Pulmonary artery endothelial cell (primary cell): ENCODE measurements around the gene ETS1. TPM values are rescaled to one million over a fixed set of nuclear protein-coding genes. Genes with fewer than 3 reads are reported as not detected.

ENCODE experiments used
- DNase-seq: peaks from one replicate; pipeline ENCODE4 v3.0.0-alpha.2; 2011; ENCODE audit warnings: low read depth, low spot score
- total RNA-seq: library from RNA; depleted of rRNA; stranded (reverse); fragments of >200 nt; gene quantifications from 2 replicates; pipeline ENCODE4 v1.2.3, GENCODE V29; 2014

ETS1 gene
- total RNA-seq, 1 donor from 2014 or later, result 89.8 TPM

DNA sequence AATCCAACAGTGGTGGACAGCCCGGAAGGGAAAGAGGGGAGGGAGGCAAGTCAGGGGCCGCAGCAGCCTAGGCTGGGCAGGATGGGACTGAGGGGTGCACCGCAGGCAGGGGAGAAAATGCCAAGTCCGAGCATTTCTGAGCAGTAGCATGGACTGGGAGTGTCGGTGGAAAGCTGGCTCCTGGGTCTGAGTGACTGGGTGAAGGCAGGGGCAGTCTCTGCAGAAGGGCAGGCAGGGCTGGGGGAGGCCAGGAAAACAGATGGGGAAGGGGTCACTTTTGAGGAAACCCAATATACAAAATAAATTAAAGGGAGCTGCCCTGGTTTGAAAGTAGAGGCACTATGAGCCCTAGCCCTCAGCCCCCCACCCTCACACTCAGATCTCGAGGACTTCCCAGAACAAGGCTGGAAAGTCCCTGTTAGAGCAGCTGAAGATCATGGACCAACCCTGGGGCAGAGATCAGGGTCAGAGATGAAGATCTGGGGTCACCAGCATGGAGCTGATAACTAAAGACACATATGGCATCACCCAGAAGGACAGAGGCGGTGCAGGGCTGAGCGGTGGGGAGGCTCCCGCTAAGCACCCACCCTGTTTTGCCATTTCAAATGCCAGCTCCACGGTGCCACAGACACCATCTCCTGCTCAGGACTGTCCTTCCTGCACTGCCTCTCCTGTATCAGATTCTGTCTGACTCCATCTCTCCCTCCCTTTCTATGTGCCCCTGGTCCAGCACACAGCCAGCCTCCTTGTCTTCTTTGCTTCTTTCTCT, 32.4 kb upstream of the ETS1 start:
- no peak for DNase-seq

DNA sequence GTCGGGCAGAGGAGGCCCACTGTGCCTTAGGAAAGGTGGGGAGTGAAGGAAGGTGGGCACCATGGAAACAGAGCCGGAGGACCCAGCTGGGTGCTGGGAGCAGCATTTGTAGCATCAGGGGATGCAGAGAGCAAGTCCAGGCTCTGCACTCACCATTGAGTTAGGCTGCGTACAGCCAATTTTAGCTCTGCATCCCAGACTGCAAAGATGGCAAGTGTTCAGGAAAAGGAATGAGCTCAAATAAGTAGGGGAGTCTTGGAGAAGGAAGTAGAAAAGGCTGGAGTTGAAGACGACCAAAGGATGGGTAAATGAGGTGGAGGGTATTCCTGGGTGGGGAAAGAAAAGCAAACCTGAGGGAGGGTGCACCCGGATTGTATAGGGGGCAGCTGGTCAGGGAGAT, 31.6 kb upstream of the ETS1 start:
- DNase-seq, result no peak

DNA sequence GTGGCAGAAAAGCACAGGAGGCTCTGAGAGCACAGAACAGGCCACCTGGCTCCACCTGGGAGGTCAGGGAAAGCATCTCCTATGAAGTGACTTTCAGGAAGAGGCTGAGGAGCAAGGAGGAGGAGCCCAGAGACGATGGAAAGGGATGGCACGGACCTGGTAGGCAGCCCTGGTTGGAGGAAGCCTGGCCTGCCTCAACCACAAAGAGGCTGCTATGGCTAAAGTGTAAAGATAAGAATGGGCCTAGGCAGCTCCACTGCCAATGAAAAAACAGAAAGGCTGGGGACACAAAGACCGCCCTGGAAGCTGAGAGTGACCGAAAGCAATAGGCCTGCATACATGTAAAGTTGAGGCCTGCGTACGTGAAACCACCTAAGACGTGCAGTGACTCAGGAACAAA, 31.2 kb upstream of the ETS1 start:
- DNase-seq, result no peak

DNA sequence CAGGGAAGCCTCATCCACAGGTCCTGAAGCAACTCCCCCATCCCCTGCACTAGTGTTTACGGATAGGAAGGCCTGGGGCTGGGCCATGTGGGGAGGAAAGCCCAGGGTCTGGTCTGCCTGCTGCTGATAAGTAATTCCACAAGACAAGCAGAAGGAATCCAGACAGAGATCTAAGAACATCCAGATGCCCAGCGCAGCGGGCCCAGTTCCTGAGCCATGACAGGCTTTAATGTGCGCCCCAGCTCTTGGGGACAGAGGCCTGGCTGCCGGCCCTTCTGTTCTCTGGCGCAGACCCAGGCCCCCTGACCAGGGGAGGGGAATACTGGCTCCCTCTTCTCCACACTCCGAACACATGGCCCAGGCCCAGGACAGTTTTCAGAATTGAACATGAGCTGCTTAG, 28.8 kb upstream of the ETS1 start:
- no peak for DNase-seq

DNA sequence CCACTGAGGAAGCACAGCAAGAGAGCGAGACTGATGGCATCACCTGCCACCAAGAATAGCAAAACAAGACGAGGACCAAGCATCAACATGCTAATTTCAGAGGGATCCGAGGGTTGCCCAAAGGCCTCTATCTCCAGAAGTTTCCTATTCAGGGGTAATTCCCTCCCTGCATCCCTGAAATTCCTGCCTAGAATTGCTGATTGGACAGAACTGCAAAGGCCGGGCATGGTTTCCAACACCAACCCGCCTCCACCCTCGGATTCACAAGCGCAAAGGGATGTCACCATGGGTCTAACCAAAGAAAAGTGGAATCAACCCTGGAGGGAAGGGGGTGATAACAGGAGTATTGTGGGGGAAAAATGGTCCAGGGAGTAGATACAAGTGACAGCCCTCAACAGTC, 28.3 kb upstream of the ETS1 start:
- no peak for DNase-seq

DNA sequence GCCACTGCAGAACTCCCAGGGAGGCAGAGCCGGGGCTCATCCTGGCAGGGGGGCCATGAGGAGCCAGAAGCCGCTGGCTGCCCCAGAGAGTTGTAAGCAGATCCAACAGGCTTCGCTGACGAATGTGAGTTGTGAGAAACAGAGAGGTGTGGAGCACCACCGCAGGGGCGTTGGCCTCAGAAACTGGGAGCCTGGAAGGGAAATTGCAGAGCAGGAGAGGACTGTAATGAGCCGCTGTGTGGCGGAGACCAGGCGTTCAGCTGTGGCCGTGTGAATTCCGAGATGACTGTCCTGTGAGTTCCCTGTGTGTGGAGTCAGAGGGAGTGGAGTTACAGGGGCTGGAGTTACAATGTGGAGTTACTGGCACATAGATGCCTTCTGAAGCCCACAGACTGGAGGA, 27.7 kb upstream of the ETS1 start:
- DNase-seq, result no peak

DNA sequence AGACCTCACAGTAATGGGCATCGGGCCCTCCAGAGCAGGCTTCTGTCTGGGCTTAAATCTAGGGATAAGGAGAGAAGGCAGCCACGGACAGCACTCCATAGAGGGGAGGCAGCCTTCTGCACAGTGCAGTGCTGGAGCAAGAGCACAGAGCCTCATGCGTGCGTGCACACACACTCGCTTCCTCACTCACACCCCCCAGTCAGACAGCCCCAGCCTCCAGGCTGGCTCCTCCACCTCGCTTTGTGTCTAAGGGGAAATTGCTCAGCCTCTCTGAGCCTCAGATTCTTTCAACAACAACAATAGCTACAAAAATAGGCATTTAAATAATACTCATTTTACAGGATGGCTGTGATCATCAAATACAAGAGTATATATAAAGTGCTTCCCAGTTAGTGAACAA, 26.7 kb upstream of the ETS1 start:
- DNase-seq, result no peak

DNA sequence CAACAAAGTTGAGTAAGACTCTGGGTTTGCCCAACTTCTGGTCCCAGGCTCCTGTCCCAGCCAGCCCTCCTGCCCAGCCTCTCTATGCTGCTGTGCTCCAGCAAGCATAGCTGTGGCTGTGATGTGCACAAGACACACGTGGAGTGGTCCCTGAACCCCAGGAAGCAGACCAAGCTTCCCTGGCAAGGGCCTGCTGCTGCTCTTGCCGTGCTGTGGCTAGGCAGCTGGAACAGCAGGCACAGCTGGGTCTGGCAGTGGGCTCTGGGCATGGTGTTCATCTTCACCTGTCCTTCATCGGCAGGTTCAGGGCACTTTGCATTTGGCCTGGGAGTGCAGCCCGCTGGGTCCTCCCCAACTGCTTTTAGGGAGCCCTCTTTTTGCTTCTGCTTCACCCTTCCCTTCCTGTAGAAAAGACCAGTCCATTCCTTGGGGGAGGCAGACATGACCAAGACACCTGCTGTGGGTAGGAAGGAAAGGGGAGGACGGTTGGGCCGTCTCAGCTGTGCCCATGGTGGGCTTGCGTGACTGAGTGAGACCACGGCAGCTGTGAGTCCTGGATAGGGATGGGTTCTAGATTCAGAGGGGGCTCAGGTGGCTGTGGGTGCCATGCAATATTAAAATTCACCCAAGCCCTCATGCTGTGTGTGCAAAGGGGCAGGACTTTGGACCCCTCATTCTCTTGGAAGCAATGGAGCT, 26.1 kb upstream of the ETS1 start:
- no peak for DNase-seq

DNA sequence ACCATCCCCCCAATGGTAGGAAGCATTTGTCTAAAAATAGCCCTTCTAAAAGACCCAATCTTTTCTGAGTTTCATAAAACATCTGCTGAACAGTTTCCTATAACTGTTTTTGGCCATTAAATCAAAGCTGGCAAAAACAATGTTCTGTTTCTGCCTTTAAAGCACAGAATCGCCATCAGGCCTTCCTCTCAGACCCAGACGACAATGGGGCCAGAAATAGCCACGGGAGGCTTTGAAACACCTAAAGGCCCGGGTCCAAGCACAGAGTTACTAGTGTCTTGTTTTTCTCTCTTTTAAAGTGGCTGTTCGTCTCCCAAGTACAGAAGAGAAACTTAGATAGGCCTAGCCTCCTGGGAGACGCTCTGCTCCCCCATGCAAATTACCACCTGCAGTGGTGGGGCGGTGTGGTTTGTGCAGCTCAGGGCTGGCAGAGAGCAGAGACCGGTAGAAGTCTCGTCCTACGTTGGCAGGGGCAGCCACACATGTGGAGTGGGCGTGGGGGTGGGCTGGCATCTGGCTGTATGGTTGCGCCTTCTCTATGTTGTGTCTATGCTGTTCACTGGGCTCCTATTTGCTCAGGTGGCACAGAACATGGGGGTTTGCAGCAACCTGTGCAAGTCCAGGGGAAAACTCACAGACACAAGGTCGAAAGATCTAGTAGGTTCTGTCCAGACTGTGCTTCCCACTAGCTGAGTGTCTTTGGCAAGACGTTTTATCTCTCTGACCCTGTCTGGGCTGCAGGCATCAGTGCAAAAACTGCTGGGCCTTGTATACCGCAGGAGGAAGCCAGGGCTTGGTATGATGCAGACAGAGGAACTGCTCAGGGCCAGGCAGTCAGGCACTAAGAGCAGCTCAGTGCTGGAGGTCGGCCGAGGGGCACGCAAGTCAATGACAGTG, 23.6 kb upstream of the ETS1 start:
- DNase-seq, result no peak

DNA sequence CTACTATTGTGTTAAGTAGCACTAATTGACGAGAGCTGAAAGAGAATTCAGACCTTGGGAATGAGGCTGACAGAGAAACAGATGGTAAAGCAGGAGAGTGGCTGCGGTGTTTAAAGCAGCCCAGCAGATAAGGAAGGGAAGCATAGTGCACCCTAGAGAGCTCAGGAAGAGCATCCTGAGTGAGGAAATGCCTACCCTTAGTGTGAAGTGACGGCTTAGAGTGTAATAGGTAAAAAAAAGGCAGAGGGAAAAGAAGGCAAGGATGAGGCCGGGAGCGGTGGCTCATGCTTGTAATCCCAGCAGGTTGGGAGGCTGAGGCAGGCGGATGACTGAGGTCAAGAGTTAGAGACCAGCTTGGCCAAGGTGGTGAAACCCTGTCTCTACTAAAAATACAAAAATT, 22.4 kb upstream of the ETS1 start:
- no peak for DNase-seq

DNA sequence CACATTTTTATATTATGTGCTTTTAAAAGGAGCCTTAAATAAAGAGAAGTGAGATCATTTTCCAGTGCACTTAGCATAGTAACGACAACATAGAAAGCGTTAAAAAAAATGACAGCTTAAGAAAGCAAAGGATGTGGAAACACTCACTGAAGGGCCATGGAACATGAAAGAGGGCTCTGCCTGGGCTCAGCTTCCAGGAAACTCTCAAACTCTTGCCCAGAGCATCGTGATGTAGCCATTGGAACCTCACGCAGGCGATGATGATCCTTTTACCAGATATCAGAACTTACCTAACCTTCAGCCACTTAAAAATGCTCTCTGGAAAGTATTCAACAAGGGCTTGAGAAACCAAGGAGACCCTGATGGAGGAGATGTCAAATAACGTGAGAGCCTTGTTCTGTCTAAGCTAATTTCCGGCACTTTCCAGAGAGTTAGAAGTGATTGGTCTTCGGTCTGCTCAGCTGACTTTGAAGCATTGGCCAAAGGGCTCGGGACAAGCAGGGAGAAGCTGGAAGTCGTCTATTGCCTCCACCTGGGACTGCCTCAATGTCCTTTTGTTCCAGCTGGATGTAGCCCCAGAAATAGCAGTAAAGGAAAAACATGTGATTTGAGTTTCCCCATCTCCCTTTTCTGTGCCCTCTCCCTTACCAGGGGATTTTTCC, 21.5 kb upstream of the ETS1 start:
- no peak for DNase-seq

DNA sequence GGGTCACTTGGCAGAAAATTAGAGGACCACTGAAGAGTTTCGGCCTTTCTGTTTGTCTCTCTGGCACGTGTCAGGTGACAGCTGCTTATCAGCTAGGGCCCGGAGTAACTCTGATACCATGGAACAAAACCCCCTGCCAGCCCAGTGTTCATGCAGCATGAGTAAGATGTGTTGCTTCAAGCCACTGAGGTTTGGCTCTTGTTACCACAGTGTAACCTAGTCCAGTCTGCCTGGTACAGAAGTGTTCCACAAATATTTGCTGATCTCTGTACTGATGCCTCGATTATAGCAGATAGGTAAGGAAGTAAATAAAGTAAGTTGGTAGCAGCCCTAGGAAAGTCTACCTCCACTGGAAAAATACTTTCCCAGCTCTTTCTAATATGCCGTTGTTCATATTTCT, 20.5 kb upstream of the ETS1 start:
- no peak for DNase-seq

DNA sequence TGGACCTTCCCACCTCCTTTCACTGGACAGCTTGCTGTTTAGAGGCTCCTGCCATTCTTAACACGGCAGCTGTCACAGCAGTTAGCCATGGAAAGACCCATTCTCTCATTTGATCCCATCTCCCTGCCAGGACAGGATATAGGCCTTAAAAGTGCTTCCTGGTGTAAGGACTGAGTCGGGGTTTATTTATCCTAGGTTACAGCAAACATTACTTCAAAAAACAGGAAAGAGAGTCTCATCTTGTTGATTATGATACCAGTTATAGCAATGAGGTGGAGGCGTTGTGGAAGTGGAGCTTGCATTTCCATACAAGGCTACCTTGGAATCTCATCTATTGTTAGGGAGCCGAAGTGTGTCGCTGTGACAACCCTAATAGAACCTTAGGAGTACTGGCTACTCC, 17.4 kb upstream of the ETS1 start:
- DNase-seq, result no peak

DNA sequence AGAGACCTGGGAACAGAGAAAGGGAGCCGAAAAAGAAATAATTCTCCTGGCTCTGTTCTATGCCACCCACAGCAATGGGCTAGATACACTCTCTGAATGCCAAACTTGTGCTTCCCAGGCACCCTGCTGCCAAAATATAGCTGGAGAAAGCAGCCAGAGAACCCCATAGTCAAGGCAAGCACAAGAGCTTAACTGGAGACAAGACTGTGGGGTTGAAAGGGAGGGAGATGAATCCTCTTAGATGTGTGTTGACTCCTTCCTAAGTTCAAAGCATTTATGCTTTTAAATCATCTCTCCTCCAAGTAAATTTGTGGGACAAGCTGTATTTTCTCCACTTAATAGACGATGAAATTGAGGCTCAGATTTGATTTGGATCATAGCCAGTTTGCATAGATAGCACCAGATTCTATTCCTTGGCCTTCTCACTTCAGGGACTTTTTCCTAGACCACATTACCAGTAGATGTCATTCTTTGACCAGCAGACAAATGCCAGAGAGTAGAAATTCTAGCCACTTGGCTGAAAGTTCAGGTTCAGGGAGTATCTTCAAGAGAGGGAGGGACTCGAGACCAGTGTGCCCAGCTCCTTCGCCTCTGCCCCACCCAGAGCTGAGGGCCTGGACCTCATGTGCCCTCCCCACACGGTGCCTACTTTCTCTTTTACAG, 16.5 kb upstream of the ETS1 start:
- DNase-seq, result no peak

DNA sequence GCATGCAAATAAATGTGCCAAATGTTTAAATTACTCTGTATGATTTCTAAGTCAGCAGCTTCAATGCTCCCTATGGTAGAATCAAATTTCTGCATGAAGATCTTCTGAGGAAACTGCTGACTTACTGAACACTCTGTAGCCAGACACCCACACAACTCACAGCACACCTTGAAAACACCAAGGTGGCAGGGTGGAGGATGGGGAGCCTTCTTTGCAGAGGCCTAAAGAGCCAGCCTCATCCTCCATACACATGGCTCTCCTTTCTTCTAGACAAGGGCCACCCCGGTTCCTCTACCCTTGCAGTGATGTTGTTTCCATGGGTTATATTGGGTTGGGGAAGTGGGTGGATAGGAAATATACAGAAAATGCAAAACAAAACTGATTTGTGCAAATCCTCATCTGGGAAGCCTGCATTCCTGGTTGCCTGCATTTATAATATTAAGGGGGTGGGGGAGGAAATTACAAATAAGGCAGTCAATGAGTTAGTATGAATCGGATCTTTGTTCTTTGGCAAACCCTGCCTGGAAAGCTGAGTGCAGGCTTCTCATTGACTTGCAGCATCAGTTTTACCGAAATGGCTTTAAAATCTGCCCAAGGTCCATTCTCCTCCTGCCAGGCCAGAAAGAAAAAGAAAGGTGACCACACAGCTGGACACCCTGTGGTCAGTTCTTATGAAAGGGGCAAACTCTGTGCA, 15.8 kb upstream of the ETS1 start:
- no peak for DNase-seq

DNA sequence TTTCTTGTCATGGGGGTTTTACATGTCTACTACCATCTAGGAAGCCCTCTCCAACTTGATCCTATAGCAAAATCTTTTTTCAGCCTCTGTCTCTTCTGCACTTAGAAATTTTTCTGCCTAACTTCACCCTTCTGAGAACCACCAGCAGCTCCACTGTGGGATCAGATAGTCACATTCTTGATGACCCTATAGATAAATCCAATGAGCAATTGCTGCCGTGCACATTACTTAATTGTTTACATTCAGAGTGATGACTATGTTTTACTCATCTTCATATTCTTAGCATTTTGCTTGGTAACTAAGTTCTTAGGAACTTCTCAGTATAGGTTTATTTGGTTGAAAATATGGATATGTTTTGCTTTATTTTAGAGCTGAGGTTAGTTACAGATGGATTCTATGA, 12.4 kb upstream of the ETS1 start:
- no peak for DNase-seq

DNA sequence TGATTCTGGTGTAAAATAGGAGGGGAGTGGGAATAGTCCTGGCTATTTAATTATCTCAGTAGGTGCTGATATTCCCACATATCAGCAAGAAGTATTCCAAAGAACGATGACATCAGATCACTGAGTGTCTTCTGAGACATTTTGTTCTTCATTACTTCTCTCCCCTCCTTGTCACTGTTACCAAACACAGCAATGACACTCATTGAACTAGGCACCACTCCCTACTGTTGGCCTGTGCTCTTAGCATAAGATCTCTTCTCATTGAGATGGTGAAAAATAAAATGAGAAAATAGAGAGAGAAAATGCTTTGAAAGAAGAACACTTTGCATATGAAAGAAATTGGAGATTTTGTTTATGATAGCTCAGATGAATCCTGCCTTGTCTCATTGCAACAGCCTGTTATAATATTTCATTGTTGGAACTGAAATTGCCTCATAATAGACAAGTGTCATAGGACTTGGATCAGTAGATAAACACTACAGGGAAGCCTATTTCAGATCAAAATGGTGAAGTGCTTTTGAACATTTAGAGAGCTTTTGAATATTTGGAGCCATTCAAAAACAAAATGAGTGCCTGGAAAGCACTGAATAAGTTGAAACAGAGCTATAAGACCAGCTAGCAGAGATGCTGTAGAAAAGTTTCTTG, 11.3 kb upstream of the ETS1 start:
- no peak for DNase-seq

DNA sequence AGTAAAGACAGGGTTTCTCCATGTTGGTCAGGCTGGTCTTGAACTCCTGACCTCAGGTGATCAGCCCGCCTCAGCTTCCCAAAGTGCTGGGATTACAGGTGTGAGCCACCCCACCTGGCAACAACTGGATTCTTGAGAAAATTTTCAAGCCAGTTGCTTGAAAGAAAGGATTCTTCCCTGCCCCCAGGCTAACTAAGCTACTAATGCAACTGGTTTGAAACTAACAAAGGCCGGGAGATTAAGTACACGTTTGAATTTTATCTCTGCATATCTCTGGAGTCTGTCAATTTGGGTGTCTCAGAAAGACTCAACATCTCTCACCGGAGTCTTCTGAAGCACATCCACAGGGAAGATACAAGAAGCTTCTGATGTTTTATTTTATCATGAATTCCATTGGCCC, 10.7 kb upstream of the ETS1 start:
- no peak for DNase-seq

DNA sequence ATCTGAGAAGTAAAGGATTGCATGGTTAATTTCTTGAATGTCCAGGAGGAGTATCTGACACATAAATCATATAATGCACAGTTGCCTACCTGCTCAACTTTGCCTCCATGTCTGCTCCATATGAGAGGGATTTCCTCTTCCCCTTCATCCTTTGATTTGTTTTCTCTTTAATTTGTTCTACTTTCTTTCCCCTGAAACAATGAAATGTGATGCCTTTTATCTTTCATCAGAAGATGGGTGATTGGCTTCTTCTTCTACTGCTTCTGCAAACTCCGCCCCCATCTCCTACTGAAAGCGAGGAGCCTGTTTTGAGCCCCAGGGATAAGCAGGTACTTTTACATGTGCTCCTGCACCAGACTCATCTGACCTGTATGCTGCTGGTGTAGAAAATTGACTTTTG, 9.9 kb upstream of the ETS1 start:
- DNase-seq, result no peak

DNA sequence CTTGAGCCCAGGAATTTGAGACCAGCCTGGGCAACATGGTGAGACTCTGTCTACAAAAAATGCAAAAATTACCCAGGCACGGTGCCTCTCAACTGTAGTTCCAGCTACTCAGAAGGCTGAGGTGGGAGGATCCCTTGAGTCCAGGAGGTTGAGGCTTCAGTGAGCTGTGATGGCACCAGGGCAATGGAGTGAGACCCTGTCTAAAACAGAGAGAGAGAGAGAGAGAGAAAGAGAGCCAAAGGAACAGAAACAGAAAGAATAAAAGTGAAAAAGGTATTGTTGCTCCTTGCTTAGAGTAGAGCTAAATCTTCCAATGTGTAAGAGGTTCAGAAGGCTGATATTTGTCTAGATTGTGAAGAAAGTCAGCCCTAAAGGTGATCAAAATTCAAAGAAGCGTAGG, 8.9 kb upstream of the ETS1 start:
- DNase-seq, result no peak
